ENCODE data around the gene JAKMIP2.

DNA sequence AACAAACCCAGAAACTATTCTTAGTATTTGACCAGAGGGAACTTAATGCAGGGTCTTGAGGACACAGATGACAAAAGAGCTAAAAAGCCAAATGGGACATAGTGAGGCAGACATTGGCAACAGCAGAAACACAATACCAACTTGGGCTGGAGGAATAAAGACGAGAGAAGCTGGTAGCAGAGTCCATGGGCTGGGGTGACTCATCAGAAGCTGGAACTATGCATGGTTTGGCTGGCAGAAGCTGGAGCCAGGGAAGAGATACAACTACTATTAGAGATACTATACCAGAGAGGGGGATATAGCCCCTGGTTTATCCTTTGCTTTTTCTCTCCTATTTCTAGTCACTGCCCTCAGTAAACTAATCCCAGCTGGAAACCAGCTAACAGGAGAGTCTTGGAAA, 243.5 kb downstream of the JAKMIP2 start:
- TF ChIP-seq CTCF (conservative IDR thresholded peaks at IDR 0.05; ENCODE audit: low read depth, low read length) (no peak), EZH2 (IDR thresholded peaks at IDR 0.05; ENCODE audit: borderline replicate concordance, low read depth, low read length, poor library complexity, severe bottlenecking) (no peak)

Measured in A673 (cell line).